GM12878 (cell line): Measurements from ENCODE around the gene SEPHS2. TPM values are rescaled to one million over a fixed set of nuclear protein-coding genes. Genes with fewer than 3 reads are reported as not detected.
A peak's percentile ranks its signal among the peaks of the same experiment; 100 is the strongest.

ENCODE experiments used
- ATAC-seq: fragments of 200-7000 bp; cut with Tn5 transposase; 3 replicates; pipeline ENCODE4 v1.9.1; 2020; ENCODE audit warnings: mild to moderate bottlenecking, moderate library complexity
- BruUV-seq: library from RNA; stranded (reverse); fragments of 400-500 nt; replicated peaks from 2 replicates; lab custom pipeline; 2021; lab: Mats Ljungman, UMichigan
- CTCF ChIA-PET: fragments of 300-600 bp; sonication (Branson Sonifier 250); formaldehyde crosslinking; extraction: SDS; loops from one replicate; lab custom pipeline; 2021; ENCODE audit warnings: inconsistent platforms; lab: Yijun Ruan, JAX
- POLR2A ChIA-PET: fragments of 350-600 bp; formaldehyde crosslinking; extraction: SDS; loops from one replicate; lab custom pipeline; 2021; ENCODE audit warnings: inconsistent platforms; lab: Charles Lee
- RAD21 ChIA-PET: fragments of 300-600 bp; sonication (Branson Sonifier 250); formaldehyde crosslinking; loops from one replicate; lab custom pipeline; 2023; ENCODE audit warnings: antibody characterized with exemption; ENCODE audit not compliant: unreplicated experiment; lab: Charles Lee
- SMC1A ChIA-PET: fragments of 300-600 bp; sonication (Branson Sonifier 250); formaldehyde crosslinking; loops from one replicate; lab custom pipeline; 2023; ENCODE audit not compliant: unreplicated experiment, uncharacterized antibody; lab: Charles Lee
- DNase-seq: peaks from one replicate; pipeline ENCODE4 v3.0.0-alpha.2; 2011; ENCODE audit warnings: low read depth, low spot score
- FAIRE-seq: peaks from 3 replicates; lab custom pipeline; 2011; peaks lifted over from hg19 to GRCh38; lab: Jason Lieb, UNC
- H2AFZ ChIP-seq: 2 replicates; pipeline ENCODE4 v1.6.0; 2011; ENCODE audit warnings: low read depth, low read length, control low read depth; ENCODE audit not compliant: control insufficient read depth
- H3K27ac ChIP-seq: 2 replicates; pipeline ENCODE4 v1.5.1; 2011; ENCODE audit warnings: control low read depth; ENCODE audit not compliant: control insufficient read depth, insufficient read depth
- H3K27me3 ChIP-seq, 2 experiments: replicated peaks in 1 of 2; 2 replicates each; pipeline versions ENCODE4 v1.6.0 to v1.6.1; 2011; ENCODE audit warnings: low read length in 1 of 2; ENCODE audit not compliant: control insufficient read depth in 2 of 2, insufficient read depth in 2 of 2
- H3K36me3 ChIP-seq, 2 experiments: 2 replicates each; pipeline ENCODE4 v1.5.1; 2011; ENCODE audit warnings: low read length in 1 of 2; ENCODE audit not compliant: control insufficient read depth in 2 of 2, insufficient read depth in 2 of 2
- H3K4me1 ChIP-seq: 2 replicates; pipeline ENCODE4 v1.6.1; 2011; ENCODE audit warnings: mild to moderate bottlenecking, low read length, moderate library complexity, mixed read lengths; ENCODE audit not compliant: control insufficient read depth, insufficient read depth
- H3K4me2 ChIP-seq: 2 replicates; pipeline ENCODE4 v1.6.0; 2011; ENCODE audit warnings: control low read depth; ENCODE audit not compliant: control insufficient read depth, insufficient read depth
- H3K4me3 ChIP-seq: fragments of 200-600 bp; sonication (generic); 2 replicates; pipeline ENCODE4 v1.5.1; 2016
- H3K79me2 ChIP-seq: 2 replicates; pipeline ENCODE4 v1.6.0; 2011; ENCODE audit warnings: low read length; ENCODE audit not compliant: control insufficient read depth, insufficient read depth
- H3K9ac ChIP-seq: 2 replicates; pipeline ENCODE4 v1.8.0; 2011; ENCODE audit warnings: low read length, control low read depth, mixed read lengths; ENCODE audit not compliant: control insufficient read depth, insufficient read depth
- H3K9me3 ChIP-seq: replicated peaks from 3 replicates; pipeline ENCODE4 v1.5.1; 2011; ENCODE audit warnings: mild to moderate bottlenecking, low read length; ENCODE audit not compliant: control insufficient read depth, insufficient read depth
- H4K20me1 ChIP-seq: 2 replicates; pipeline ENCODE4 v1.6.0; 2011; ENCODE audit not compliant: control insufficient read depth, insufficient read depth
- ASH2L ChIP-seq: fragments of 300-600, 200-600 bp; sonication (generic); IDR thresholded peaks from 2 replicates; pipeline ENCODE4 v1.6.1; 2017; ENCODE audit warnings: low read depth, mild to moderate bottlenecking, borderline replicate concordance
- BACH1 ChIP-seq: fragments of 450-650 bp; IDR thresholded peaks from 2 replicates; pipeline ENCODE4 v1.6.1; 2017; ENCODE audit warnings: mild to moderate bottlenecking, borderline replicate concordance
- BHLHE40 ChIP-seq, 2 experiments: fragments of 450-650 bp in 1 of 2; IDR thresholded peaks; 2 replicates each; pipeline ENCODE4 v1.6.1; 2011 to 2017; ENCODE audit warnings: low read depth in 2 of 2, borderline replicate concordance in 1 of 2, improper control_type of control experiment in 1 of 2, low read length in 1 of 2, mild to moderate bottlenecking in 1 of 2
- CREM ChIP-seq: IDR thresholded peaks from 2 replicates; pipeline ENCODE4 v1.6.1; 2014; ENCODE audit warnings: antibody characterized with exemption, low read depth
- E4F1 ChIP-seq: fragments of 450-650 bp; IDR thresholded peaks from 2 replicates; pipeline ENCODE4 v1.6.1; 2018; ENCODE audit warnings: borderline replicate concordance, mild to moderate bottlenecking; ENCODE audit not compliant: partially characterized antibody
- KAT2A ChIP-seq: conservative IDR thresholded peaks from 2 replicates; pipeline ENCODE4 v1.6.1; 2011; ENCODE audit warnings: low read depth, low read length; ENCODE audit not compliant: control insufficient read depth
- LARP7 ChIP-seq: fragments of 450-650 bp; IDR thresholded peaks from 2 replicates; pipeline ENCODE4 v1.6.1; 2017; ENCODE audit warnings: mild to moderate bottlenecking
- POLR2A ChIP-seq: IDR thresholded peaks from 2 replicates; pipeline ENCODE4 v1.6.1; 2011; ENCODE audit warnings: low read depth, mild to moderate bottlenecking, low read length
- RELA ChIP-seq: fragments of 450-650 bp; IDR thresholded peaks from 2 replicates; pipeline ENCODE4 v1.8.0; 2014; ENCODE audit warnings: borderline replicate concordance; ENCODE audit not compliant: partially characterized antibody
- SIN3A ChIP-seq: IDR thresholded peaks from 2 replicates; pipeline ENCODE4 v1.6.1; 2012; ENCODE audit warnings: low read depth, low read length, improper control_type of control experiment
- SRF ChIP-seq, 2 experiments: IDR thresholded peaks; 2 replicates each; pipeline ENCODE4 v1.6.1; 2011; ENCODE audit warnings: low read depth in 2 of 2, low read length in 2 of 2, mild to moderate bottlenecking in 1 of 2, moderate library complexity in 1 of 2
- TAF1 ChIP-seq: IDR thresholded peaks from 2 replicates; pipeline ENCODE4 v1.6.1; 2011; ENCODE audit warnings: mild to moderate bottlenecking, low read depth, low read length, borderline replicate concordance
- ZSCAN29 ChIP-seq: fragments of 450-650 bp; IDR thresholded peaks from 2 replicates; pipeline ENCODE4 v1.6.1; 2017; ENCODE audit warnings: mild to moderate bottlenecking, moderate library complexity
- WGBS: methylation state at CpG from one replicate; pipeline ENCODE4 v1.1.6; 2016; ENCODE audit warnings: low lambda C conversion rate; ENCODE audit not compliant: insufficient replicate concordance, insufficient coverage; ENCODE audit errors: missing lambda C conversion rate; 5-methylcytosine and 5-hydroxymethylcytosine counted together
- in situ Hi-C: fragments of 300-500 bp; cut with MboI; formaldehyde crosslinking; loops from 9 replicates; pipeline ENCODE4 v1.14.3; 2018; ENCODE audit warnings: mixed read lengths
- intact Hi-C: fragments of 100-400 bp; cut with micrococcal nuclease; formaldehyde crosslinking; loops from one replicate; pipeline ENCODE4 v1.14.2; 2022; ENCODE audit not compliant: unreplicated experiment
- polyA plus RNA-seq, 11 experiments: library from polyadenylated mRNA; depleted of rRNA in 4 of 11; unstranded in 6 of 11; stranded (reverse) in 5 of 11; fragments of >200 nt; fragmentation: Nextera tagmentation in 4 of 11; fragmentation: Illumina TruSeq in 1 of 11; extraction: Ambion mirVana in 4 of 11; extraction: Trizol in 1 of 11; gene quantifications; 1 replicate in 1 of 11; 2 replicates in 10 of 11; pipeline versions ENCODE4 v1.2.1 to v1.2.3, GENCODE V29; 2011 to 2016; ENCODE audit warnings: inconsistent platforms in 2 of 11, missing spikeins in 2 of 11, low read depth in 1 of 11
- total RNA-seq, 4 experiments: library from RNA; depleted of rRNA in 3 of 4; stranded (reverse); fragments of >200 nt in 3 of 4; fragmentation: Illumina TruSeq in 1 of 4; extraction: Trizol in 1 of 4; gene quantifications; 2 replicates each; pipeline versions ENCODE4 v1.2.1 to v1.2.3, GENCODE V29; 2013 to 2021
- TF ChIP-seq, protein P1 (sequence below): fragments of 450-650 bp; IDR thresholded peaks from 2 replicates; pipeline ENCODE4 v1.6.1; 2017; ENCODE audit warnings: low read depth, mild to moderate bottlenecking, moderate library complexity
- TF ChIP-seq, protein P2 (sequence below): IDR thresholded peaks from 2 replicates; pipeline ENCODE4 v1.6.1; 2012; ENCODE audit warnings: low read depth, low read length, improper control_type of control experiment

SEPHS2 gene
- total and polyA plus RNA-seq, 10 of the 15 experiments (the other 5 are each of a cell fraction or from before 2014, with no cell fraction given) = 21.6 to 99.8 (median 72.9) TPM

DNA sequence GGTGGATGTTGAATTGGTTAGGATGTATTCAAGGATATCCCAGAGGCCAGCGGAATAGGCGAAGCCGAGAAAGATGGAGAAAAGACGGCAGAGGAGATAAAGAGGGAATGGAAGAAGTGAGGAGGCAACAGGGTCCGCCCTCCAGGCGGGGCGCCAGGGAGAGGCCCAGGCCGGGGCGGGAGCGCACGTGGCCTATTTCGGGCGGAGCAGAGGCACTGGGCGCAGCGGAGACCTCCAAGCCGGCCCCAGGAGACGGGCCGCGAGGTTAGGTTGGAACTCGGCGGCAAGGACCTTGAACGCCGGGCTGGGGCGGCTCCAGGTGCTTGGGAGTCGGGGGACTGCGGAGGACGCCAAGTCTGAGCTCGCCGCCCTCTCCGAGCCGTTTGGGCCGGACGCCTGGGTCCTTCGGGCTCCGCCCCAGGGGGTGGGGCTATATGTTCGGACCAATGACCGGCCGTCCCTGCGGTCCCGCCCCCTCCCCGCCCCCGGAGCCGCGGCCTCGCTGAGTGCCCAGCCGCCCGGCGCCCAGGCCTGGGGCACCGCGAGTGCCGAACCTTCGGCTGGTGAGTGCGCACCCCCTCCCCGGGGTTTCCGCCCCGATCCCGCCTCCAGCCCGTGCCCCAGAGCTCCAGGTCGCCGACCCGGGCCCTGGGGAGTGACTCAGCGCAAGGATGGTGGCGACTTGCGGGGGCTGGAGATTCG lies 38.4 kb downstream of the SEPHS2 start, which contains the start of gene ZNF771:
TSS of gene ZNF771 (plus strand) at position 505 of the 702 bp plus-strand sequence. CDS start 448 bp downstream, outside the sequence.
- intact Hi-C loops = loop anchor here (5.0 kb wide), 1 partner anchor 315 kb away; the partner anchor contains the start of gene TBX6
- BruUV-seq = no TSS peak
- peak within 1 kb of the TSS; percentile 55 for H2AFZ ChIP-seq
- ChIA-PET POLR2A (interaction anchor here (0.6 to 2.4 kb wide), 8 partner anchors 8 to 315 kb away, joined by 3 to 12 read pairs (median 4); partner anchors contain the start of genes SEPTIN1, TBX6 and ZNF48), SMC1A (interaction anchor here (0.6 to 3.8 kb wide), 8 partner anchors 12 to 315 kb away, joined by 3 to 18 read pairs (median 8); partner anchors contain the start of genes DCTPP1, SEPTIN1, TBX6 and ZNF48), CTCF (interaction anchor here (0.6 to 8.1 kb wide), 17 partner anchors 8 to 315 kb away, joined by 3 to 70 read pairs (median 4); partner anchors contain the start of genes CD2BP2, DCTPP1, SEPTIN1 and TBC1D10B), RAD21 (interaction anchor here (0.5 to 4.4 kb wide), 13 partner anchors 11 to 375 kb away, joined by 3 to 33 read pairs (median 4); partner anchors contain the start of genes DCTPP1, SEPTIN1, TBC1D10B and TBX6)
- no peaks in the 10 kb centered on the region; the same call in 1 of the 2 replicates for H3K79me2 ChIP-seq
- FAIRE-seq (no peak), DNase-seq (no peak), ATAC-seq (peak; percentile 93)
- H3K4me1 ChIP-seq = peaks cover 14% of the 10 kb centered on the region
- H3K9ac ChIP-seq = peak within 1 kb of the TSS; percentile 13; the same call in 1 of the 2 replicates
- no peaks in the 10 kb centered on the region for H3K9me3 ChIP-seq
- H4K20me1 ChIP-seq = no peaks in the 10 kb centered on the region
- WGBS = 0% methylated on average over 41 of the region's 65 CpGs
- H3K4me3 ChIP-seq = peak within 1 kb of the TSS; percentile 83
- in situ Hi-C loops = loop anchor here (5.0 kb wide), 1 partner anchor 315 kb away; the partner anchor contains the start of gene TBX6
- no peaks in the 10 kb centered on the region; a peak in 1 of 4 replicates for H3K27me3 ChIP-seq
- peak within 1 kb of the TSS; percentile 67 for H3K4me2 ChIP-seq
- peaks cover 0 to 2% of the 10 kb centered on the region in 2 experiments; a peak in 1 of 4 replicates for H3K36me3 ChIP-seq
- no peak within 1 kb of the TSS for H3K27ac ChIP-seq
- no peak for TF ChIP-seq KAT2A
- TF ChIP-seq, protein P1, sequence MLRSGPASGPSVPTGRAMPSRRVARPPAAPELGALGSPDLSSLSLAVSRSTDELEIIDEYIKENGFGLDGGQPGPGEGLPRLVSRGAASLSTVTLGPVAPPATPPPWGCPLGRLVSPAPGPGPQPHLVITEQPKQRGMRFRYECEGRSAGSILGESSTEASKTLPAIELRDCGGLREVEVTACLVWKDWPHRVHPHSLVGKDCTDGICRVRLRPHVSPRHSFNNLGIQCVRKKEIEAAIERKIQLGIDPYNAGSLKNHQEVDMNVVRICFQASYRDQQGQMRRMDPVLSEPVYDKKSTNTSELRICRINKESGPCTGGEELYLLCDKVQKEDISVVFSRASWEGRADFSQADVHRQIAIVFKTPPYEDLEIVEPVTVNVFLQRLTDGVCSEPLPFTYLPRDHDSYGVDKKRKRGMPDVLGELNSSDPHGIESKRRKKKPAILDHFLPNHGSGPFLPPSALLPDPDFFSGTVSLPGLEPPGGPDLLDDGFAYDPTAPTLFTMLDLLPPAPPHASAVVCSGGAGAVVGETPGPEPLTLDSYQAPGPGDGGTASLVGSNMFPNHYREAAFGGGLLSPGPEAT = 0 out of 2 replicates have a peak, but pooled peaks have one; percentile 25
- TF ChIP-seq RELA = no peak
- TF ChIP-seq LARP7 = peak; percentile 56; the same call in 1 of the 2 replicates
- TF ChIP-seq BHLHE40 (IDR thresholded peaks at IDR 0.05; ENCODE audit: borderline replicate concordance in 1 of 2, low read depth in 2 of 2, low read length in 1 of 2) = peak; percentile 50 to 89; a peak in 3 of 4 replicates
- 0 out of 2 replicates have a peak, but pooled peaks have one; percentile 32 for TF ChIP-seq SIN3A
- no peak for TF ChIP-seq E4F1
- no peak for TF ChIP-seq ASH2L
- no peak for TF ChIP-seq ZSCAN29
- peak; percentile 18; the same call in 1 of the 2 replicates for TF ChIP-seq BACH1
- TF ChIP-seq POLR2A = peak; percentile 82
- 0 out of 2 replicates have a peak, but pooled peaks have one; percentile 1 for TF ChIP-seq CREM
- TF ChIP-seq TAF1 = peak; percentile 71; the same call in 1 of the 2 replicates
- TF ChIP-seq, protein P2, sequence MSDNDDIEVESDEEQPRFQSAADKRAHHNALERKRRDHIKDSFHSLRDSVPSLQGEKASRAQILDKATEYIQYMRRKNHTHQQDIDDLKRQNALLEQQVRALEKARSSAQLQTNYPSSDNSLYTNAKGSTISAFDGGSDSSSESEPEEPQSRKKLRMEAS = peak; percentile 74; the same call in 1 of the 2 replicates
- no peak for TF ChIP-seq SRF (IDR thresholded peaks at IDR 0.05; ENCODE audit: low read depth in 2 of 2, low read length in 2 of 2)
